Body of pancreas (tissue), 4 donors: ENCODE measurements around the gene STOML1.

Experiments
- POLR2A ChIP-seq, 3 donors: fragments of 450-650 bp; IDR thresholded peaks; one replicate each; pipeline ENCODE4 v1.6.1; 2016; ENCODE audit warnings: antibody characterized with exemption in 3 of 3, mild to moderate bottlenecking in 2 of 3
- TF ChIP-seq, protein P1 (sequence below), 7 experiments: fragments of 450-650 bp in 4 of 7; fragments of 200-600 bp in 3 of 7; sonication (generic) in 3 of 7; IDR thresholded peaks; one replicate each; pipeline ENCODE4 v1.5.1; 2016 to 2019; ENCODE audit warnings: antibody characterized with exemption in 7 of 7

GRCh38 chr15:73936588-73937290, 55.4 kb downstream of the STOML1 start:
- TF ChIP-seq, protein P1, sequence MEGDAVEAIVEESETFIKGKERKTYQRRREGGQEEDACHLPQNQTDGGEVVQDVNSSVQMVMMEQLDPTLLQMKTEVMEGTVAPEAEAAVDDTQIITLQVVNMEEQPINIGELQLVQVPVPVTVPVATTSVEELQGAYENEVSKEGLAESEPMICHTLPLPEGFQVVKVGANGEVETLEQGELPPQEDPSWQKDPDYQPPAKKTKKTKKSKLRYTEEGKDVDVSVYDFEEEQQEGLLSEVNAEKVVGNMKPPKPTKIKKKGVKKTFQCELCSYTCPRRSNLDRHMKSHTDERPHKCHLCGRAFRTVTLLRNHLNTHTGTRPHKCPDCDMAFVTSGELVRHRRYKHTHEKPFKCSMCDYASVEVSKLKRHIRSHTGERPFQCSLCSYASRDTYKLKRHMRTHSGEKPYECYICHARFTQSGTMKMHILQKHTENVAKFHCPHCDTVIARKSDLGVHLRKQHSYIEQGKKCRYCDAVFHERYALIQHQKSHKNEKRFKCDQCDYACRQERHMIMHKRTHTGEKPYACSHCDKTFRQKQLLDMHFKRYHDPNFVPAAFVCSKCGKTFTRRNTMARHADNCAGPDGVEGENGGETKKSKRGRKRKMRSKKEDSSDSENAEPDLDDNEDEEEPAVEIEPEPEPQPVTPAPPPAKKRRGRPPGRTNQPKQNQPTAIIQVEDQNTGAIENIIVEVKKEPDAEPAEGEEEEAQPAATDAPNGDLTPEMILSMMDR (IDR thresholded peaks at IDR 0.05), result no peak
- no peak for TF ChIP-seq POLR2A (IDR thresholded peaks at IDR 0.05)
